Smooth muscle cell (in vitro differentiated cells): ENCODE results near the gene SDHD. TPM values are rescaled to one million over a fixed set of nuclear protein-coding genes. Genes with fewer than 3 reads are reported as not detected.

ENCODE experiments used
- DNase-seq: peaks from one replicate; lab custom pipeline; 2025; ENCODE audit not compliant: unreplicated experiment; lab: John Stamatoyannopoulos, UW
- H2AFZ ChIP-seq: fragments of 200-600 bp; sonication (generic); 2 replicates; pipeline ENCODE4 v1.6.0; 2016; ENCODE audit warnings: antibody characterized with exemption, low read depth, mild to moderate bottlenecking
- H3F3A ChIP-seq: fragments of 200-600 bp; sonication (generic); 2 replicates; pipeline ENCODE4 v1.6.0; 2017; ENCODE audit warnings: antibody characterized with exemption, low read depth
- H3K27ac ChIP-seq: fragments of 200-600 bp; sonication (generic); 2 replicates; pipeline ENCODE4 v1.5.1; 2016; ENCODE audit warnings: low read depth, mild to moderate bottlenecking
- H3K27me3 ChIP-seq: fragments of 200-600 bp; sonication (generic); 2 replicates; pipeline ENCODE4 v1.6.1; 2016; ENCODE audit warnings: low read depth, mild to moderate bottlenecking
- H3K36me3 ChIP-seq: fragments of 200-600 bp; sonication (generic); 2 replicates; pipeline ENCODE4 v1.5.1; 2016; ENCODE audit warnings: low read depth
- H3K4me1 ChIP-seq: fragments of 200-600 bp; sonication (generic); 2 replicates; pipeline ENCODE4 v1.5.1; 2016; ENCODE audit warnings: low read depth
- H3K4me2 ChIP-seq: fragments of 200-600 bp; sonication (generic); 2 replicates; pipeline ENCODE4 v1.6.0; 2016; ENCODE audit warnings: mild to moderate bottlenecking
- H3K4me3 ChIP-seq: fragments of 200-600 bp; sonication (generic); 2 replicates; pipeline ENCODE4 v1.5.1; 2016; ENCODE audit warnings: mild to moderate bottlenecking
- H3K79me2 ChIP-seq: fragments of 200-600 bp; sonication (generic); 2 replicates; pipeline ENCODE4 v1.6.0; 2016; ENCODE audit warnings: low read depth, mild to moderate bottlenecking
- H3K9ac ChIP-seq: fragments of 200-600 bp; sonication (generic); 2 replicates; pipeline ENCODE4 v1.6.0; 2016; ENCODE audit warnings: low read depth
- H3K9me3 ChIP-seq: fragments of 200-600 bp; sonication (generic); replicated peaks from 2 replicates; pipeline ENCODE4 v1.5.1; 2016; ENCODE audit warnings: low read depth
- H4K20me1 ChIP-seq: fragments of 200-600 bp; sonication (generic); 2 replicates; pipeline ENCODE4 v1.6.0; 2016; ENCODE audit warnings: low read depth
- WGBS: methylation state at CpG from one replicate; pipeline ENCODE4 v1.1.7; 2016; ENCODE audit warnings: low lambda C conversion rate; 5-methylcytosine and 5-hydroxymethylcytosine counted together
- polyA plus RNA-seq: library from polyadenylated mRNA; unstranded; fragments of >200 nt; fragmentation: Nextera tagmentation; extraction: Ambion mirVana; gene quantifications from 2 replicates; pipeline ENCODE4 v1.2.1, GENCODE V29; 2016
- total RNA-seq: library from RNA; depleted of rRNA; stranded (reverse); fragments of >200 nt; gene quantifications from 2 replicates; pipeline ENCODE4 v1.2.3, GENCODE V29; 2014
- TF ChIP-seq, protein P1 (sequence below): fragments of 200-600 bp; sonication (generic); IDR thresholded peaks from 2 replicates; pipeline ENCODE4 v1.5.1; 2017; ENCODE audit warnings: borderline replicate concordance, mild to moderate bottlenecking, antibody characterized with exemption; ENCODE audit not compliant: insufficient read depth, poor library complexity, severe bottlenecking

The SDHD gene
- 91.6 and 120 TPM in 2 replicates for total RNA-seq
- 95.9 and 103 TPM in 2 replicates for polyA plus RNA-seq

DNA sequence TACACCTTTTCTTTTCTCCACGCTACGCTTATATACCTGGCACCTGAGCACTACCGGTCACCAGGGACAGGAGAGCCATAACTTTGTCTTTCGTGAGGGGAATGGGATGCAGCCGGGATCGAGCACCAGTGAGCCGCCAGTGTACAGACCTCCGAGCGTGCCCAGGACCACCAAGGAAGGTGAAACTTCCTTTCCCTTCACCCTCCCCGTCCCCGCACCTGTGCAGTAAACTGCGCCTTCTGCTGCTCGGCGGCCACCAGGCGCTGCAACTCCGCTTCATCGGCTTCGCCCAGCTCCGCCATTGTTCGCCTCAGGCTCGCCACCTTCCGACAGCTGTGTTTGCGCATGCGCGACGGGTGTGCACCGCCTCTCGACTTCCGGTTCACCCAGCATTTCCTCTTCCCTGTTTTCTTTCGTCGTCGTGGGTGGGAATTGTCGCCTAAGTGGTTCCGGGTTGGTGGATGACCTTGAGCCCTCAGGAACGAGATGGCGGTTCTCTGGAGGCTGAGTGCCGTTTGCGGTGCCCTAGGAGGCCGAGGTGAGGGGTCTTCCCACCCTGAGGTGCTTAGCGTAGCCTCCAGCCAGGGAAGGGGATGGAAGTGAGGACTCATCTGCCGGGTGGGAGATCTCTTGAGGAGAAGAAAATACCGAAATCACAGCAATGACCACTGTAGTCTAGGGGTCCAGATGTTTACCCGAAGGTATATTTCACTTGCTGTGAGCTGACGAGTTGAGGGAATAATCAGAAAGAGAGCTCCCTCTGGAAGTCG, at the start of gene SDHD, which contains the start of gene TIMM8B:
Gene SDHD, plus strand, starts transcription at position 452 of the 770 bp plus-strand sequence. Its CDS starts 35 bp downstream, at position 487.
Gene TIMM8B, minus strand, starts transcription at position 335 of the 770 bp plus-strand sequence. Its CDS starts 33 bp downstream, at position 302.
- Histone ChIP-seq H3K9ac (peak within 1 kb of the TSS; percentile 93), H3F3A (peaks cover 21% of the 10 kb centered on the region), H3K79me2 (peaks cover 43% of the 10 kb centered on the region), H3K4me2 (peak within 1 kb of the TSS; percentile 99), H3K4me3 (peak within 1 kb of the TSS; percentile 85), H4K20me1 (peaks cover 4% of the 10 kb centered on the region), H3K27me3 (no peaks in the 10 kb centered on the region), H2AFZ (peak within 1 kb of the TSS; percentile 85), H3K36me3 (peaks cover 18% of the 10 kb centered on the region), H3K27ac (peak within 1 kb of the TSS; percentile 31), H3K4me1 (peaks cover 14% of the 10 kb centered on the region), H3K9me3 (no peaks in the 10 kb centered on the region)
- under 1% methylated on average over 45 of the region's 45 CpGs for WGBS
- peak; percentile 77 for DNase-seq
- TF ChIP-seq, protein P1, sequence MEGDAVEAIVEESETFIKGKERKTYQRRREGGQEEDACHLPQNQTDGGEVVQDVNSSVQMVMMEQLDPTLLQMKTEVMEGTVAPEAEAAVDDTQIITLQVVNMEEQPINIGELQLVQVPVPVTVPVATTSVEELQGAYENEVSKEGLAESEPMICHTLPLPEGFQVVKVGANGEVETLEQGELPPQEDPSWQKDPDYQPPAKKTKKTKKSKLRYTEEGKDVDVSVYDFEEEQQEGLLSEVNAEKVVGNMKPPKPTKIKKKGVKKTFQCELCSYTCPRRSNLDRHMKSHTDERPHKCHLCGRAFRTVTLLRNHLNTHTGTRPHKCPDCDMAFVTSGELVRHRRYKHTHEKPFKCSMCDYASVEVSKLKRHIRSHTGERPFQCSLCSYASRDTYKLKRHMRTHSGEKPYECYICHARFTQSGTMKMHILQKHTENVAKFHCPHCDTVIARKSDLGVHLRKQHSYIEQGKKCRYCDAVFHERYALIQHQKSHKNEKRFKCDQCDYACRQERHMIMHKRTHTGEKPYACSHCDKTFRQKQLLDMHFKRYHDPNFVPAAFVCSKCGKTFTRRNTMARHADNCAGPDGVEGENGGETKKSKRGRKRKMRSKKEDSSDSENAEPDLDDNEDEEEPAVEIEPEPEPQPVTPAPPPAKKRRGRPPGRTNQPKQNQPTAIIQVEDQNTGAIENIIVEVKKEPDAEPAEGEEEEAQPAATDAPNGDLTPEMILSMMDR: peak; percentile 21

DNA sequence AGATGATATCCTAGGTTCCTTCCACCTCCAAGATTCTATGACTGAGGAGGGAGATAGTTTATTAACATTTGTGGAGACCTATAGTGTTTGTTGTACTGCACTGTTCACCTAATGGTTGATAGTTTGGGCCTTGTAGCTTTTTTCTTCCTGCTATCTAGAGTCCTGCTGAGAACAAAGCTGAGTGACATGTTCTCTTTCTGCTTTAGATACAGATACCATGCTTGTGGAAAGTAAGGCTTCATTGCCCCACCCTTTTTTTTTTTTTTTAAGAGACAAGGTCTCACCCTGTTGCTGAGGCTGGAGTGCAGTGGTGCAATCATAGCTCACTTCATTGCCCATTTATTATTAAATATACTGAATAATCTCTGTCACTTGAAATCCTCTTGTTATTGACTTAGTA, 49.1 kb upstream of the SDHD start:
- Histone ChIP-seq H4K20me1 (no peaks in the 10 kb centered on the region), H3K9me3 (no peaks in the 10 kb centered on the region), H3K36me3 (peaks cover 18% of the 10 kb centered on the region), H3F3A (no peaks in the 10 kb centered on the region), H3K4me3 (no peak overlapping the region), H3K4me2 (no peak overlapping the region), H3K9ac (no peak overlapping the region), H2AFZ (no peak overlapping the region), H3K4me1 (no peaks in the 10 kb centered on the region), H3K27me3 (no peaks in the 10 kb centered on the region), H3K79me2 (peaks cover 3% of the 10 kb centered on the region), H3K27ac (no peak overlapping the region)
- TF ChIP-seq, protein P1: no peak
- DNase-seq: no peak

DNA sequence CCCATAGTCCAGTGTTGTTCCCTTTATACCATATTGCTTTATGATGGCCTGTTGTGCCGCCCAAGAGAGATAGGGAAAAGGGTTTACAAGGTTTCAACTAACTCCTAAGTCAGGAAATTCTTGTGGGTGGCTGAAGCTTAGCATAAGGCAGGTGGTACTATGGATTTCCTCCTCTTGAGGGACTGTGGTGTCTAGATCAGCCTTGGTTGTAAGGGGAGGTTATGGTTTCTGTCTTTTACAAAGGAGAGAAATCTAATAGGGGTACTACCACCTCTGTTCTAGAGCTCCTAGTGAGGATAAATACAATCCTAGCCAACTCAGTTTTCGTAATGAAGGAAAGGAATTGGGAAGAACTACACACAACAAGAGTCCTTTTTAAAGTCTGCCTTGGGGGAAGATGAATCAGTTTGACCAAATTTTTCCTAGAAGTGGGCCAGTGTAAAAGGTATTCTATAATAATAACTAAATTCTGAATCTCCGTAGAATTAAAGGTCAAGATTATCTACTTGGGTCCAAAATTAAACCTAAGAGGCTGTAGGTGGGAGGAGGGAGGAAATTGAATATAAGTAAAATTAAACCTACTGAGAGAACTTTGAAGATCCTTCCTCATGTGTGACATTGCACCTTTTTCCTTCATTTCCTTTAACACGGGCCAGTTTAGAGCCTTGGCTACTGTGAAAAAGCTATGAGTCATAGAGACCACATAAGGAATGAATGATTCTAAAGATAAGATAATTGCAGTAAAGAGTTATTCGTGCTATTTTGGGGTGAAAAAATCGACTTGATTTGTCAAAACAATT, 44.3 kb upstream of the SDHD start:
- Histone ChIP-seq H3K79me2 (no peaks in the 10 kb centered on the region), H3K4me2 (no peak overlapping the region), H3K36me3 (peaks cover 43% of the 10 kb centered on the region), H3K9me3 (no peaks in the 10 kb centered on the region), H3K27me3 (no peaks in the 10 kb centered on the region), H3K27ac (peak overlapping the region; percentile 48), H4K20me1 (no peaks in the 10 kb centered on the region), H2AFZ (no peak overlapping the region), H3K4me3 (no peak overlapping the region), H3F3A (no peaks in the 10 kb centered on the region), H3K9ac (no peak overlapping the region), H3K4me1 (no peaks in the 10 kb centered on the region)
- TF ChIP-seq, protein P1: no peak
- no peak for DNase-seq
- WGBS: 52% methylated on average over 6 of the region's 6 CpGs
